H1 (cell line): ENCODE measurements around the gene TIMM10. TPM values are rescaled to one million over a fixed set of nuclear protein-coding genes. Genes with fewer than 3 reads are reported as not detected.

Experiments
- CTCF ChIA-PET: fragments of 300-600 bp; sonication (Branson Sonifier 250); formaldehyde crosslinking; loops from one replicate; lab custom pipeline; 2021; ENCODE audit not compliant: partially characterized antibody; lab: Charles Lee
- POLR2A ChIA-PET: fragments of 300-600 bp; sonication (Branson Sonifier 250); formaldehyde crosslinking; loops from one replicate; lab custom pipeline; 2021; ENCODE audit warnings: inconsistent platforms; ENCODE audit not compliant: partially characterized antibody; lab: Charles Lee
- DNase-seq, 2 experiments: peaks; one replicate each; pipeline versions ENCODE4 v3.0.0 to v3.0.0-alpha.2; 2010 to 2022; ENCODE audit warnings: low spot score in 2 of 2, low read depth in 1 of 2, mixed read lengths in 1 of 2
- FAIRE-seq: peaks from 2 replicates; lab custom pipeline; 2011; peaks lifted over from hg19 to GRCh38; lab: Jason Lieb, UNC
- H2AFZ ChIP-seq: 2 replicates; pipeline ENCODE4 v1.8.1; 2012; ENCODE audit warnings: low read length, inconsistent platforms
- H2AK5ac ChIP-seq: 2 replicates; pipeline ENCODE4 v1.6.1; 2013; ENCODE audit warnings: low read depth, low read length
- H2BK120ac ChIP-seq: replicated peaks from 2 replicates; pipeline ENCODE3; 2013; ENCODE audit warnings: low read depth, low read length, inconsistent platforms
- H2BK12ac ChIP-seq: 2 replicates; pipeline ENCODE4 v1.6.1; 2013; ENCODE audit warnings: low read depth, low read length
- H2BK15ac ChIP-seq: 2 replicates; pipeline ENCODE4 v1.6.1; 2013; ENCODE audit warnings: low read length
- H2BK20ac ChIP-seq: 2 replicates; pipeline ENCODE4 v1.6.1; 2013; ENCODE audit warnings: low read length
- H2BK5ac ChIP-seq: 2 replicates; pipeline ENCODE4 v1.6.1; 2013; ENCODE audit warnings: low read depth, low read length
- H3K14ac ChIP-seq: 2 replicates; pipeline ENCODE4 v1.6.1; 2013; ENCODE audit warnings: inconsistent platforms; ENCODE audit not compliant: insufficient read length
- H3K18ac ChIP-seq: 2 replicates; pipeline ENCODE4 v1.6.1; 2013; ENCODE audit warnings: low read length; ENCODE audit errors: extremely low read depth
- H3K23ac ChIP-seq: 2 replicates; pipeline ENCODE4 v1.6.1; 2013; ENCODE audit warnings: inconsistent platforms; ENCODE audit not compliant: insufficient read length
- H3K23me2 ChIP-seq: 2 replicates; pipeline ENCODE4 v1.6.1; 2013; ENCODE audit warnings: low read depth, low read length
- H3K27ac ChIP-seq: 2 replicates; pipeline ENCODE4 v1.6.1; 2011; ENCODE audit warnings: low read depth, low read length, inconsistent platforms
- H3K27me3 ChIP-seq, 4 experiments: replicated peaks in 1 of 4; 1 replicate in 1 of 4; 2 replicates in 3 of 4; pipeline versions ENCODE4 v1.6.1 to v1.8.1; 2011 to 2013; ENCODE audit warnings: low read length in 3 of 4, mild to moderate bottlenecking in 3 of 4, inconsistent platforms in 2 of 4, mixed read lengths in 2 of 4, moderate library complexity in 1 of 4; ENCODE audit not compliant: control insufficient read depth in 3 of 4, insufficient read depth in 3 of 4; ENCODE audit errors: extremely low read depth in 1 of 4
- H3K36me3 ChIP-seq, 4 experiments: 2 replicates each; pipeline versions ENCODE4 v1.6.1 to v1.8.1; 2011 to 2013; ENCODE audit warnings: mild to moderate bottlenecking in 4 of 4, low read length in 3 of 4, moderate library complexity in 2 of 4, control low read depth in 1 of 4, inconsistent platforms in 1 of 4; ENCODE audit not compliant: insufficient read depth in 4 of 4, control insufficient read depth in 2 of 4
- H3K4ac ChIP-seq: replicated peaks from 2 replicates; pipeline ENCODE3; 2013; ENCODE audit warnings: low read length, low read depth, mixed read lengths, inconsistent platforms; ENCODE audit not compliant: insufficient read length
- H3K4me1 ChIP-seq, 4 experiments: replicated peaks in 1 of 4; 1 replicate in 1 of 4; 2 replicates in 3 of 4; pipeline versions ENCODE4 v1.6.1 to v1.8.1; 2011 to 2013; ENCODE audit warnings: low read length in 3 of 4, inconsistent platforms in 2 of 4, mixed read lengths in 1 of 4; ENCODE audit not compliant: insufficient read depth in 4 of 4, control insufficient read depth in 3 of 4
- H3K4me2 ChIP-seq, 2 experiments: 2 replicates each; pipeline versions ENCODE4 v1.6.1 to v1.8.1; 2011 to 2013; ENCODE audit warnings: low read depth in 2 of 2, low read length in 2 of 2, control low read depth in 1 of 2, inconsistent platforms in 1 of 2, mild to moderate bottlenecking in 1 of 2; ENCODE audit not compliant: insufficient read depth in 1 of 2
- H3K4me3 ChIP-seq, 4 experiments: fragments of 200-600, 300-600 bp in 1 of 4; sonication (generic), shearing (Covaris generic), sonication (Bioruptor Twin) in 1 of 4; 2 replicates each; pipeline versions ENCODE4 v1.5.1 to v1.8.1; 2011 to 2016; ENCODE audit warnings: low read length in 4 of 4, low read depth in 3 of 4, control low read depth in 2 of 4, inconsistent platforms in 2 of 4, mild to moderate bottlenecking in 2 of 4, mixed read lengths in 1 of 4, moderate library complexity in 1 of 4; ENCODE audit not compliant: insufficient read depth in 2 of 4; ENCODE audit errors: extremely low read depth in 1 of 4
- H3K56ac ChIP-seq: replicated peaks from 2 replicates; pipeline ENCODE3; 2013; ENCODE audit warnings: low read depth, mild to moderate bottlenecking, mixed read lengths, low read length, inconsistent platforms; ENCODE audit not compliant: insufficient read length
- H3K79me1 ChIP-seq: 2 replicates; pipeline ENCODE4 v1.6.1; 2013; ENCODE audit warnings: low read depth, low read length, control low read depth
- H3K79me2 ChIP-seq, 2 experiments: 2 replicates each; pipeline versions ENCODE4 v1.6.1 to v1.8.1; 2012 to 2013; ENCODE audit warnings: low read length in 2 of 2, mild to moderate bottlenecking in 2 of 2, inconsistent platforms in 1 of 2; ENCODE audit not compliant: insufficient read depth in 2 of 2, control insufficient read depth in 1 of 2
- H3K9ac ChIP-seq, 4 experiments: replicated peaks in 1 of 4; 1 replicate in 1 of 4; 2 replicates in 3 of 4; pipeline versions ENCODE4 v1.6.1 to v1.8.1; 2011 to 2013; ENCODE audit warnings: low read depth in 3 of 4, low read length in 3 of 4, control low read depth in 2 of 4, mild to moderate bottlenecking in 2 of 4, moderate library complexity in 2 of 4, inconsistent platforms in 1 of 4; ENCODE audit errors: extremely low read depth in 1 of 4
- H3K9me3 ChIP-seq, 2 experiments: 2 replicates each; pipeline versions ENCODE4 v1.6.1 to v1.8.1; 2012 to 2013; ENCODE audit warnings: mild to moderate bottlenecking in 2 of 2, moderate library complexity in 2 of 2, control low read depth in 1 of 2, inconsistent platforms in 1 of 2, low read depth in 1 of 2, low read length in 1 of 2, mixed read lengths in 1 of 2; ENCODE audit not compliant: insufficient read depth in 2 of 2
- H4K20me1 ChIP-seq, 2 experiments: replicated peaks in 1 of 2; 2 replicates each; pipeline versions ENCODE3 to v1.8.1; 2011 to 2013; ENCODE audit warnings: inconsistent platforms in 2 of 2, low read length in 2 of 2, mild to moderate bottlenecking in 1 of 2; ENCODE audit not compliant: insufficient read depth in 2 of 2, control insufficient read depth in 1 of 2
- H4K5ac ChIP-seq: 2 replicates; pipeline ENCODE4 v1.6.1; 2013; ENCODE audit warnings: low read length, low read depth, mixed read lengths, inconsistent platforms; ENCODE audit not compliant: insufficient read length
- H4K8ac ChIP-seq: 2 replicates; pipeline ENCODE4 v1.8.0; 2013; ENCODE audit warnings: mild to moderate bottlenecking, moderate library complexity, low read length, inconsistent platforms; ENCODE audit not compliant: insufficient read depth; ENCODE audit errors: extremely low read depth
- H4K91ac ChIP-seq: replicated peaks from 2 replicates; pipeline ENCODE3; 2013; ENCODE audit warnings: low read length, mixed read lengths, inconsistent platforms; ENCODE audit not compliant: insufficient read length
- BCL11A ChIP-seq, 2 experiments: IDR thresholded peaks; one replicate each; pipeline ENCODE4 v1.6.1; 2011; ENCODE audit warnings: low read depth in 2 of 2, low read length in 2 of 2, mild to moderate bottlenecking in 2 of 2
- EGR1 ChIP-seq: IDR thresholded peaks from 2 replicates; pipeline ENCODE4 v1.6.1; 2011; ENCODE audit warnings: low read depth, low read length, borderline replicate concordance
- WGBS, 2 experiments: shearing (Covaris generic) in 1 of 2; methylation state at CpG; one replicate each; pipeline versions ENCODE4 v1.1.6 to v1.1.7; 2013 to 2015; ENCODE audit warnings: low lambda C conversion rate in 2 of 2, mixed read lengths in 2 of 2, inconsistent platforms in 1 of 2, low coverage in 1 of 2, missing lambda C conversion rate in 1 of 2; ENCODE audit not compliant: insufficient replicate concordance in 2 of 2, insufficient coverage in 1 of 2, insufficient read length in 1 of 2; ENCODE audit errors: extremely low coverage in 1 of 2, missing lambda C conversion rate in 1 of 2; 5-methylcytosine and 5-hydroxymethylcytosine counted together
- polyA plus RNA-seq, 7 experiments: library from polyadenylated mRNA; depleted of rRNA in 3 of 7; stranded (reverse) in 5 of 7; unstranded in 2 of 7; fragments of >200 nt in 5 of 7; fragments of 200-250 nt in 2 of 7; gene quantifications; 1 replicate in 5 of 7; 2 replicates in 1 of 7; 4 replicates in 1 of 7; pipeline versions ENCODE4 v1.2.1 to v1.2.3, GENCODE V29; 2011 to 2013; ENCODE audit warnings: missing spikeins in 2 of 7, mixed read lengths in 2 of 7
- total RNA-seq: library from RNA; stranded (reverse); fragmentation: NEBNext Ultra II Directional; extraction: Animal tissue kit (Norgen Biotek cat#: 25700); gene quantifications from 2 replicates; pipeline ENCODE4 v1.2.1, GENCODE V29; 2021

The TIMM10 gene
- total and polyA plus RNA-seq, 2 of the 8 experiments (the other 6 are each of a cell fraction or from before 2014, with no cell fraction given) = 117 to 227 TPM

- Histone ChIP-seq H3K27me3 (no peaks in the 10 kb centered on the region), H3K4me2 (no peak overlapping the region), H2AK5ac (no peak overlapping the region), H4K20me1 (peaks cover 0 to 2% of the 10 kb centered on the region in 2 experiments), H3K79me1 (peaks cover 2% of the 10 kb centered on the region; the same call in 1 of the 2 replicates)
- POLR2A ChIA-PET = interaction anchor here (0.6 to 3.0 kb wide), 5 partner anchors 8 to 16 kb away, joined by 3 to 26 read pairs (median 3); partner anchors contain the start of gene SLC43A1
- TF ChIP-seq BCL11A (IDR thresholded peaks at IDR 0.05; ENCODE audit: low read depth in 2 of 2, low read length in 2 of 2) (no peak), EGR1 (no peak)
- TF ChIP-seq, all 59 proteins: peak for 0
- 87% methylated on average over 4 of the region's 4 CpGs; no CpG with 5 or more reads in 1 of the 2 experiments for WGBS, 2 experiments
- Histone ChIP-seq H3K9ac (no peak overlapping the region), H2BK120ac (no peak overlapping the region), H3K9me3 (no peaks in the 10 kb centered on the region), H3K14ac (no peak overlapping the region), H4K91ac (no peak overlapping the region), H2BK5ac (no peak overlapping the region), H3K4ac (no peak overlapping the region), H4K8ac (no peak overlapping the region), H2BK20ac (no peak overlapping the region), H3K23me2 (peaks cover 2% of the 10 kb centered on the region; the same call in 1 of the 2 replicates), H3K36me3 (no peaks in the 10 kb centered on the region; a peak in 1 of 8 replicates), H2AFZ (no peak overlapping the region), H3K18ac (no peak overlapping the region), H3K79me2 (peaks cover 0 to 13% of the 10 kb centered on the region in 2 experiments; a peak in 2 of 4 replicates), H3K27ac (no peak overlapping the region), H4K5ac (no peak overlapping the region), H3K23ac (no peak overlapping the region), H2BK15ac (no peak overlapping the region), H3K4me3 (no peak overlapping the region), H2BK12ac (no peak overlapping the region), H3K56ac (no peak overlapping the region), H3K4me1 (peaks cover 7 to 16% (median 13%) of the 10 kb centered on the region in 4 experiments)
- FAIRE-seq (no peak), DNase-seq (no peak)
- CTCF ChIA-PET = interaction anchor here (9.1 to 33.7 kb wide), 2 partner anchors 12 to 21 kb away, joined by 111 to 1146 read pairs; partner anchors contain the start of genes SLC43A1, SMTNL1 and TIMM10
Measured at GRCh38 chr11:57504511-57504910, 26.0 kb downstream of the TIMM10 start.
